ENCODE measurements around the gene GCSH. TPM values are rescaled to one million over a fixed set of nuclear protein-coding genes. Genes with fewer than 3 reads are reported as not detected.
A peak's percentile ranks its signal among the peaks of the same experiment; 100 is the strongest.

GCSH gene
- polyA plus RNA-seq: 66.0 and 81.8 TPM in 2 replicates
- 25.6 and 26.7 TPM in 2 replicates for polyA minus RNA-seq

DNA sequence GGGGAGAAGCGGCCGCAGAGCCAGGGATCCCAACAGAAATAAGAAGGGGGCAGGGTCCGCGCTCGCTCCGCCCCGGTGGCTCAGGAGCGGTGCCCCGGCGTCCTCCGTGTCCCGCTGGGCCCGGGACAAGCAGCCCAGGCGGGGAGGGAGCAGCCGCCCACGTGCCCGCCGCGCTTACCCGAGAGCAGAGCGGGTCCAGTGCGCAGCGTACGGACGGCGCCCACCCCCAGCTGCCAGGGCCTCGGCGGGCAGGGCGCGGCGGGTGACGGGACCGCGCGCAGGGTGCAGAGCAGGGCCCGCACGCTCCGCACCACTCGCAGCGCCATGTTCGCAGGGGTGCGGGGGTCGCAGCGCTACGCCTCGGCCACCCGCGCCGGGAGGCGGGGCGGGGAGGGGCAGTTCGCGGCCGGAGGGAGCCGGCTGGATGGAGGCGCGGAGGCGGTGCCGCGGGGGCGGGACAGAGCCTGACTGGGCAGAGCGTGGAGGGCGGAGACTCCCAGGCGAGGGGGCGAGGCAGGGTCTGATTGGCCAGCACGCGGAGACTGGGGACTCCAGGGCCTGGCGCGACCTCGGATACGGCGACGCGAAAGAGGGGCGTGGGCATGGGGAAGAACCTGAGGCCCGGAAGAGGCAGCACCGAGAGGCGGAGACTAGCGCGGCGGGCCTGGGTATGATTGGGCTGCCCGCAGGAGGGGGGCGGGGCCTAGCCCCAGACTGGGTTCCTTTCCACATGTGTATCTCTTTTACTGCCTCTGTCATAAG, at the start of gene GCSH:
TSS of gene GCSH (minus strand) at position 443 of the 762 bp plus-strand sequence. CDS start at position 326, 117 bp downstream.
- H3K9ac ChIP-seq (ENCODE audit: low read length): peak within 1 kb of the TSS; percentile 68
- peak within 1 kb of the TSS; percentile 96 for H3K4me3 ChIP-seq (ENCODE audit: low read length)
- H3K4me2 ChIP-seq (ENCODE audit: low read length): peak within 1 kb of the TSS; percentile 45
- no peak for TF ChIP-seq EZH2 (IDR thresholded peaks at IDR 0.05; ENCODE audit: borderline replicate concordance, insufficient read depth, low read length, poor library complexity, severe bottlenecking)
- TF ChIP-seq MXI1 (conservative IDR thresholded peaks at IDR 0.05; ENCODE audit: poor library complexity, severe bottlenecking): peak; percentile 94
- TF ChIP-seq RAD21 (conservative IDR thresholded peaks at IDR 0.05): peak; percentile 37
- TF ChIP-seq SMC3 (conservative IDR thresholded peaks at IDR 0.05; ENCODE audit: poor library complexity): peak; percentile 43
- TF ChIP-seq EP300 (conservative IDR thresholded peaks at IDR 0.05; ENCODE audit: poor library complexity, severe bottlenecking): no peak
- TF ChIP-seq, protein P1, sequence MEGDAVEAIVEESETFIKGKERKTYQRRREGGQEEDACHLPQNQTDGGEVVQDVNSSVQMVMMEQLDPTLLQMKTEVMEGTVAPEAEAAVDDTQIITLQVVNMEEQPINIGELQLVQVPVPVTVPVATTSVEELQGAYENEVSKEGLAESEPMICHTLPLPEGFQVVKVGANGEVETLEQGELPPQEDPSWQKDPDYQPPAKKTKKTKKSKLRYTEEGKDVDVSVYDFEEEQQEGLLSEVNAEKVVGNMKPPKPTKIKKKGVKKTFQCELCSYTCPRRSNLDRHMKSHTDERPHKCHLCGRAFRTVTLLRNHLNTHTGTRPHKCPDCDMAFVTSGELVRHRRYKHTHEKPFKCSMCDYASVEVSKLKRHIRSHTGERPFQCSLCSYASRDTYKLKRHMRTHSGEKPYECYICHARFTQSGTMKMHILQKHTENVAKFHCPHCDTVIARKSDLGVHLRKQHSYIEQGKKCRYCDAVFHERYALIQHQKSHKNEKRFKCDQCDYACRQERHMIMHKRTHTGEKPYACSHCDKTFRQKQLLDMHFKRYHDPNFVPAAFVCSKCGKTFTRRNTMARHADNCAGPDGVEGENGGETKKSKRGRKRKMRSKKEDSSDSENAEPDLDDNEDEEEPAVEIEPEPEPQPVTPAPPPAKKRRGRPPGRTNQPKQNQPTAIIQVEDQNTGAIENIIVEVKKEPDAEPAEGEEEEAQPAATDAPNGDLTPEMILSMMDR (IDR thresholded peaks at IDR 0.05; ENCODE audit: poor library complexity, severe bottlenecking): no peak
- no peaks in the 10 kb centered on the region for H3K36me3 ChIP-seq (ENCODE audit: insufficient read depth, low read length)
- H3K79me2 ChIP-seq (replicated peaks; ENCODE audit: insufficient read depth, low read length): peaks cover 5% of the 10 kb centered on the region
- peak within 1 kb of the TSS; percentile 45 for H3K27ac ChIP-seq (ENCODE audit: low read length)
- peak within 1 kb of the TSS; percentile 59 for H2AFZ ChIP-seq (ENCODE audit: low read depth, low read length)
- H3F3A ChIP-seq (ENCODE audit: insufficient read depth, low read length, poor library complexity, severe bottlenecking): no peaks in the 10 kb centered on the region
- H3K27me3 ChIP-seq (ENCODE audit: insufficient read depth, low read depth, low read length): no peaks in the 10 kb centered on the region
- H4K20me1 ChIP-seq (ENCODE audit: insufficient read depth): no peaks in the 10 kb centered on the region
- H3K9me3 ChIP-seq (ENCODE audit: low read length): no peaks in the 10 kb centered on the region
- H3K9me2 ChIP-seq (ENCODE audit: insufficient read depth, low read length): no peaks in the 10 kb centered on the region

DNA sequence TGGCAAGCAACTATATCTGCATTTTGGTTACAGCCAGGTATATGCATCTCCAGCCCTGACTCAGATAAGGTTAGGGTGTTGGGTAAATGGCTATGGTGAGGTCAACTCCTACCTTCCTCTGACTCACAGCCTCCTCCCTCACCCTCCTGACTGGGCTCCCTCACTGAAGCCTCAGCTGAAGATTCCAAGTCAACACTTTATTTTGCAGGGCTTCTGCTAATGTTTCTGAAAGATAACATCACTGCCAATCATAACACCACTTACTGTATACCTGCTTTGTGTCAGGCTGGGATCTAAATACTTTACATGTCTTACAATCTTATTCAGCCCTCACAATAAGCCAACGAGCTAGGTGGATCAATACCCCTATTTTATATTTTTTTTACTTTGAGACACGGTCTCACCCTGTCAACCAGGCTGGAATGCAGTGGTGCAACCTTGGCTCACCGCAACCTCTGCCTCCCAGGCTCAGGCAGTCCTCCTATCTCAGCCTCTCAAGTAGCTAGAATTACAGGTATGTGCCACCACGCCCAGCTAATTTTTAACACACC, 47.8 kb upstream of the GCSH start:
- Histone ChIP-seq H3K9ac (ENCODE audit: low read length) (no peak overlapping the region), H3K27ac (ENCODE audit: low read length) (no peak overlapping the region), H3K36me3 (ENCODE audit: insufficient read depth, low read length) (no peaks in the 10 kb centered on the region), H3K4me2 (ENCODE audit: low read length) (no peak overlapping the region), H3K79me2 (replicated peaks; ENCODE audit: insufficient read depth, low read length) (no peaks in the 10 kb centered on the region), H3F3A (ENCODE audit: insufficient read depth, low read length, poor library complexity, severe bottlenecking) (no peaks in the 10 kb centered on the region), H3K27me3 (ENCODE audit: insufficient read depth, low read depth, low read length) (no peaks in the 10 kb centered on the region), H2AFZ (ENCODE audit: low read depth, low read length) (no peak overlapping the region), H4K20me1 (ENCODE audit: insufficient read depth) (no peaks in the 10 kb centered on the region), H3K9me2 (ENCODE audit: insufficient read depth, low read length) (no peaks in the 10 kb centered on the region), H3K4me3 (ENCODE audit: low read length) (no peak overlapping the region), H3K9me3 (ENCODE audit: low read length) (no peaks in the 10 kb centered on the region)
- TF ChIP-seq TAF1 (IDR thresholded peaks at IDR 0.05; ENCODE audit: low read depth) (no peak), EP300 (conservative IDR thresholded peaks at IDR 0.05; ENCODE audit: poor library complexity, severe bottlenecking) (no peak), EZH2 (IDR thresholded peaks at IDR 0.05; ENCODE audit: borderline replicate concordance, insufficient read depth, low read length, poor library complexity, severe bottlenecking) (no peak)
- TF ChIP-seq, protein P1 (IDR thresholded peaks at IDR 0.05; ENCODE audit: poor library complexity, severe bottlenecking): no peak
